GM12801 (cell line): ENCODE results near the gene SOX5.

ENCODE experiments used
- CTCF ChIP-seq: IDR thresholded peaks from one replicate; pipeline ENCODE4 v1.5.1; 2011; ENCODE audit warnings: control low read depth; ENCODE audit not compliant: insufficient read length; ENCODE audit errors: extremely low read depth

Gene SOX5

DNA sequence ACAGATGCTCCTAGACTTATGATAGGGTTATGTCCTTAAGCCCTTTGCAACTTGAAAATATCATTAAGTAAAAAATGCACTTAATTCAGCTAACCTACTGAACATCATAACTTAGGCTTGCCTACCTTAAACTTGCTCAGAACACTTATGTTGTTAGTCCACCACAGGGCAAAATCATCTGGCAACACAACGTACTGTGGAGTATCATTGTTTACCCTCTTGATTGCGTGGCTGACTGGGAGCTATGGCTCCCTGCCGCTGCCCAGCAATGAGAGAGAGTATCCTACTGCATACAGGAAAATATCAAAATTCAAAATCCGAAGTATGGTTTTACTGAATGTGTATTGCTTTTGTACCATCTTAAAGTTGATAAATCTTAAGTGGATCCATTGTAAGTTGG is 105.5 kb downstream of the SOX5 start:
- TF ChIP-seq CTCF = no peak

DNA sequence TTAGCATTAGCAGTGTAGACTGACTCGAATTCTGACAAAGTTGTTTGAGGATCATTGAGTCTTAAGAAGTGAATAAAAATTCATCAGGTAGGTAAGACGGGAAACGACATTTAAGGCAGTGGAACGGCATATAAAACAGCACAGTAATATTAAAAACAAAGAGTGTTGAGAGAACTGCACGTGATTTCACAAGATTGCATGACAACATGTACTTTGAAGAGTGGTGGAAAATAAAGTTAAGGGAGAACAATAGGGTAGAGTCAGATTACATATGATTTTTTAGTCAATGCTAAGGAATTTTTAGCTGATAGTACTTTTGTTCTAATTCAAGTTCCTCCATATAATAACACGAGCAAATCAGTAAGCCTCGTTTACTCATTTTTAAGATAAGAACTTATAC is 115.4 kb downstream of the SOX5 start:
- TF ChIP-seq CTCF = no peak

GRCh38 chr12:23831739-23832138 is 117.7 kb downstream of the SOX5 start:
- no peak for TF ChIP-seq CTCF

GRCh38 chr12:23830210-23830609 is 119.3 kb downstream of the SOX5 start:
- no peak for TF ChIP-seq CTCF

DNA sequence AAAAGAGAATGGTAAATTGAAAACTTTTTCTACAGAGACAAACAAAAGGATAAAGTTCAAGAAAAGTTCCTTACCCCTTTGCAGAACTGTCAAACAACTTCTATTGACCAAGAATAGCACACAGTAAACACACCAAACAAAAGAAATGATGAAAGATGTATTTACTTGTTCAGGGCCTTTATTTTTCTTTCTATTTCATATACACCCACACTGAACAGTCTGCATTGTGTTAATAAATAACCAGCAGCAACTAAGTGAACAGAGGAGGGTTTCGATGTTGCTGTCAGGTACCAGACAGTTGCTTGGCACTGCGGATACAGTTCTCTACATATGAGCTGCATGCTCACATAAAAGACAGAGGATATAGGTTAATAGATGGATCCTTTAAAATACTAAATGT is 122.1 kb downstream of the SOX5 start:
- TF ChIP-seq CTCF = no peak

DNA sequence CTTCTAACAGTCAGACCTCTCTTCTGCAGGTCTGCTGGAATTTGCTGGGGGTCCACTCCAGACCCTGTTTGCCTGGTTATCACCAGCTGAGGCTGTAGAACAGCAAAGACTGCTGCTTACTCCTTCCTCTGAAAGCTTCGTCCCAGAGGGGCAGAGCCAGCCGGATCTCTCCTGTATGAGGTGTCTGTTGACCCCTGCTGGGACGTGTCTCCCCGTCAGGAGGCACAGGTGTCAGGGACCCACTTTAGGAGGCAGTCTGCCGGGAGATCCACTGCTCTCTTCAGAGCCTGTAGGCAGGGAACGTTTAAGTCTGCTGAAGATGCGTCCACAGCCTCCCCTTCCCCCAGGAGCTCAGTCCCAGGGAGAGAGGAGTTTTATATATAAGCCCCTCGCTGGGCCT is 125.1 kb downstream of the SOX5 start:
- no peak for TF ChIP-seq CTCF

GRCh38 chr12:23817345-23817744 is 132.1 kb downstream of the SOX5 start:
- no peak for TF ChIP-seq CTCF

- no peak for TF ChIP-seq CTCF
These were observed 133.0 kb downstream of the SOX5 start for GRCh38 chr12:23816394-23816851.
